ENCODE results near the gene PPP1R3D. TPM values are rescaled to one million over a fixed set of nuclear protein-coding genes. Genes with fewer than 3 reads are reported as not detected.

PPP1R3D gene
- total RNA-seq, 1 donor from 2014 or later, result 11.2 TPM

DNA sequence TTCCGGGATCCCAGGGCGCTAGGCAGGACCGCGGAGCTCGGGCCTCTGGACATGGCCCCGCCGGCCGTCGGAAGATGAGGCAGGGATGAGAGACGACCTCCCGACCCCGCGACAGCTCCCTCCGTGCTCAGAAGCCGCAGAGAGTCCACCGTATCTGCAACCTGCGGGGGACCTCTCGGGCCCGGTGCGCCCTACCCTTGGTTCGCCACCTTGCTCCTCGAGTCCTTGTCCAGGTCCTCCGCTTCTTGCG lies 301 bp downstream of the PPP1R3D start:
- DNase-seq (peak; percentile 81), ATAC-seq (no peak)
- TF ChIP-seq, protein P1, sequence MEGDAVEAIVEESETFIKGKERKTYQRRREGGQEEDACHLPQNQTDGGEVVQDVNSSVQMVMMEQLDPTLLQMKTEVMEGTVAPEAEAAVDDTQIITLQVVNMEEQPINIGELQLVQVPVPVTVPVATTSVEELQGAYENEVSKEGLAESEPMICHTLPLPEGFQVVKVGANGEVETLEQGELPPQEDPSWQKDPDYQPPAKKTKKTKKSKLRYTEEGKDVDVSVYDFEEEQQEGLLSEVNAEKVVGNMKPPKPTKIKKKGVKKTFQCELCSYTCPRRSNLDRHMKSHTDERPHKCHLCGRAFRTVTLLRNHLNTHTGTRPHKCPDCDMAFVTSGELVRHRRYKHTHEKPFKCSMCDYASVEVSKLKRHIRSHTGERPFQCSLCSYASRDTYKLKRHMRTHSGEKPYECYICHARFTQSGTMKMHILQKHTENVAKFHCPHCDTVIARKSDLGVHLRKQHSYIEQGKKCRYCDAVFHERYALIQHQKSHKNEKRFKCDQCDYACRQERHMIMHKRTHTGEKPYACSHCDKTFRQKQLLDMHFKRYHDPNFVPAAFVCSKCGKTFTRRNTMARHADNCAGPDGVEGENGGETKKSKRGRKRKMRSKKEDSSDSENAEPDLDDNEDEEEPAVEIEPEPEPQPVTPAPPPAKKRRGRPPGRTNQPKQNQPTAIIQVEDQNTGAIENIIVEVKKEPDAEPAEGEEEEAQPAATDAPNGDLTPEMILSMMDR (IDR thresholded peaks at IDR 0.05), result no peak
- H3K27ac ChIP-seq, result peak overlapping the region; percentile 99
- peaks cover 43% of the 10 kb centered on the region for H3K4me1 ChIP-seq
- H3K36me3 ChIP-seq, result peaks cover 29% of the 10 kb centered on the region
- H3K9me3 ChIP-seq, result no peaks in the 10 kb centered on the region
- intact Hi-C loops (cut with DNase I), result no loop called here
- peak overlapping the region; percentile 87 for H3K4me3 ChIP-seq
- no peaks in the 10 kb centered on the region for H3K27me3 ChIP-seq

DNA sequence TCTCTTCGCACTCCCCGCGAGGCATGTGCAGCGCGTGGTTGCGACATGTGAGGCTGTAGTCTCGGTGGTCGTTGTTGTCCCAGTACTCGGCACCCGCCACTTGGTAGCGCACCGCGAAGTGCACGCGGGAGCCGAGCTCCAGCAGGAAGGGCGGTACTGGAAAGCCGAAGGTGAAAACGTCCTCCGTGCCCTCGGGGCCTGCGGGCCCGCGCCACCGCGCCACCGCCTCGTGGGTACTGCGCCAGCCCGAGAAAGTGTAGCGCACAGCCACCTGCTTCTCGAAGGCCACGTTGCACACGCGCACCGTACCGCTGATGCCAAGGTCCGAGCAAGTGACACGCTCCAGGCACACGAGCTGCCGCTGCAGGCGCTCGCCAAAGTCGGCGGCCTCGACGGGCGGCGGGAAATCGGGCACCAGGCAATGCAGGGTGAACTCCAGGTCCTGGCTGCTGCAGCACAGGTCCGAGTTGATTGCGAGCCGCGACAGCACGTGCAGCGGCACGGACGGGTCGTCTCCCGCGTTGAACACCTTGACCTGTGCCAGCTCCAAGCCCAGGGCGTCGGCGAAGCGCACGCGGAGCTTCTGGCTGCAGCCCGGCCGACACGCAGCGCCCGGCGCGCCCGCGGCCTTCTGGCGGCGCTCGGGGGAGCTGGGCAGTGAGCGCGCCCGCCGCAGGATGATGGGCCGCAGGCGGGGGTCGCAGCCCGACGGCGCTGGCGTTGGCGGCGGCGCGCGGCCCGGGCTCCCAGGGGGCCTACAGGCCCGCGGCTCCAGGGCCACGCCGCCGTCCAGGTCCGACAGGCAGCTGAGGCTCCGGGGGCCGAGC lies 840 bp downstream of the PPP1R3D start:
- ATAC-seq (peak; percentile 48), DNase-seq (peak; percentile 72)
- no peaks in the 10 kb centered on the region for H3K27me3 ChIP-seq
- H3K4me3 ChIP-seq, result peak overlapping the region; percentile 87
- H3K9me3 ChIP-seq, result no peaks in the 10 kb centered on the region
- intact Hi-C loops (cut with DNase I), result no loop called here
- H3K4me1 ChIP-seq, result peaks cover 42% of the 10 kb centered on the region
- TF ChIP-seq, protein P1 (IDR thresholded peaks at IDR 0.05), result no peak
- peak overlapping the region; percentile 99 for H3K27ac ChIP-seq
- H3K36me3 ChIP-seq, result peaks cover 23% of the 10 kb centered on the region

DNA sequence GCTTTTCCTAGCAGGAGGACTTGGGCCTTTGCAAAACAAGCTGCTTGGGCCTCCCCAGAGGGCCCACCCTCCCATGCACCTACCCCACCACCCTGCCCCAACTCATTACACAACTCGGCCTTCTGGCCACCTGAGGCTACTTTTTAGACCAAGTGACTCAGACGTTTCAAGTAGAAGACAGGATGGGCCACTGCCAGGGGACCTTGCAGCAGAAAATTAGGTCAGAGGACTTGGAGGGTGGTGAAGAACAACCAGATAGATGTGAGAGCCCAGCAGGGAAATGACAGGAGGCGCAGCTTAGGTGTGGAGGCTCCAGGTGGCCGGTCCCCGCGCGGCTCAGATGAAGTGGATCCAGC lies 1.4 kb downstream of the PPP1R3D start:
- intact Hi-C loops (cut with DNase I), result no loop called here
- no peaks in the 10 kb centered on the region for H3K9me3 ChIP-seq
- no peak for DNase-seq
- TF ChIP-seq, protein P1 (IDR thresholded peaks at IDR 0.05), result no peak
- no peak overlapping the region for H3K27ac ChIP-seq
- no peaks in the 10 kb centered on the region for H3K27me3 ChIP-seq
- H3K4me1 ChIP-seq, result peaks cover 42% of the 10 kb centered on the region
- no peak for ATAC-seq
- H3K36me3 ChIP-seq, result peaks cover 17% of the 10 kb centered on the region
- H3K4me3 ChIP-seq, result peak overlapping the region; percentile 87

- peaks cover 42% of the 10 kb centered on the region for H3K4me1 ChIP-seq
- peak overlapping the region; percentile 87 for H3K4me3 ChIP-seq
- H3K27ac ChIP-seq, result no peak overlapping the region
- DNase-seq (no peak), ATAC-seq (no peak)
- no peaks in the 10 kb centered on the region for H3K9me3 ChIP-seq
- H3K36me3 ChIP-seq, result peaks cover 13% of the 10 kb centered on the region
- no peaks in the 10 kb centered on the region for H3K27me3 ChIP-seq
- intact Hi-C loops (cut with DNase I), result no loop called here
- TF ChIP-seq, protein P1 (IDR thresholded peaks at IDR 0.05), result no peak
Measured at GRCh38 chr20:59938221-59938620, 1.9 kb downstream of the PPP1R3D start.

GRCh38 chr20:59937150-59937549 lies 3.0 kb downstream of the PPP1R3D start:
- ATAC-seq (no peak), DNase-seq (no peak)
- Histone ChIP-seq H3K36me3 (peaks cover 2% of the 10 kb centered on the region), H3K27ac (no peak overlapping the region), H3K4me1 (peaks cover 41% of the 10 kb centered on the region), H3K27me3 (no peaks in the 10 kb centered on the region), H3K4me3 (no peak overlapping the region), H3K9me3 (no peaks in the 10 kb centered on the region)
- intact Hi-C loops (cut with DNase I), result no loop called here
- TF ChIP-seq, protein P1 (IDR thresholded peaks at IDR 0.05), result no peak

- Histone ChIP-seq H3K4me3 (no peak overlapping the region), H3K27me3 (no peaks in the 10 kb centered on the region), H3K9me3 (no peaks in the 10 kb centered on the region), H3K4me1 (peaks cover 34% of the 10 kb centered on the region), H3K36me3 (no peaks in the 10 kb centered on the region), H3K27ac (no peak overlapping the region)
- DNase-seq, result no peak
- no peak for ATAC-seq
- TF ChIP-seq, protein P1 (IDR thresholded peaks at IDR 0.05), result no peak
- intact Hi-C loops (cut with DNase I), result no loop called here
Measured at GRCh38 chr20:59936409-59936808, 3.7 kb downstream of the PPP1R3D start.

Data from upper lobe of right lung (tissue), 1 donor.